Measurements from ENCODE around the gene PPM1L.

PPM1L gene

DNA sequence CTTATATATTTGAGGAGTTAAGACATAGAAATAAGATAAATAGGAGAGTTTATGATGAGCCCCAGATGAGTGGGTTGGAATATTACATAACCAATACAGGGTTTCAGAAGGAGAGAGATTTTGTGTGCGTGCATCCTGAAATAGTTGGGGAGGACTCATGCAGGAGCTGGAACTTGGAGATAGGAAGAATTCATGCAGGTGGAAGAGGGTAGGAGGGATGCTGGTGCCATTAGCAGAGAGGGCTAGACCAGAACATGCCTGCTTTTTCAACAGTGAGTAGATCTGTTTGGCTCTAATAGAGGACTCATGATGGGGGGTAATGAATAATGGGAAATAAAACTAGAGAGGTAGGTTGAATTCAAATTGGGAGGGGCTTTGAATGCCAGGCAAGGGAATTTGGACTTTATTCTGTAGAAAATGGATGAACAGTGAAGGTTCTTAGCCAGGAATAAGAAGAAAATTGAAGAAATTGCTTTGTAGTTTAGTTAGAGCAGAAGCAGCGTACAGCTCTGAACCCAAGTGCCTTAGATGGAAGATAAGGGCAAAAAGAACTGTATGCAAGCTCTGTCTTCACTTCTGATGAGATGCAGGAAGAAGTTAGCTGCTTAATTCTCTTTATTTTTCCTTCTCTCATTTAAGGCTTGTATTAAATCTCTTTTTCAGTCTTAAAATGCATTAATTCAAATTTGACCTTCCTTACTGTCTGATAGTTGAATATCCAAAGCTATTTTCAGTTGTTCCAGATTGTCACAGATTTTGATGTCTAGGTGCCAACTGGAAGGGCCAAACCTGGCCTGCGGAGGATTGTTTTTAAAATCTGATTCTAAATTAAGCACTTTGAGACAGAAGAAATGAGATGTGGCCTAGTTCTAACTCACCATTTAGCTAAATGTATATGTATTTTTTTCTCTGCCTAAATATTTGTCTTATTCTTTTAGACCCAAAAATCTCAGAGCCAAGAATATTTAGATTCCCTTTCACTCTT, 86.3 kb downstream of the PPM1L start:
- DNase-seq (ENCODE audit: low spot score): no peak
- TF ChIP-seq, protein P1, sequence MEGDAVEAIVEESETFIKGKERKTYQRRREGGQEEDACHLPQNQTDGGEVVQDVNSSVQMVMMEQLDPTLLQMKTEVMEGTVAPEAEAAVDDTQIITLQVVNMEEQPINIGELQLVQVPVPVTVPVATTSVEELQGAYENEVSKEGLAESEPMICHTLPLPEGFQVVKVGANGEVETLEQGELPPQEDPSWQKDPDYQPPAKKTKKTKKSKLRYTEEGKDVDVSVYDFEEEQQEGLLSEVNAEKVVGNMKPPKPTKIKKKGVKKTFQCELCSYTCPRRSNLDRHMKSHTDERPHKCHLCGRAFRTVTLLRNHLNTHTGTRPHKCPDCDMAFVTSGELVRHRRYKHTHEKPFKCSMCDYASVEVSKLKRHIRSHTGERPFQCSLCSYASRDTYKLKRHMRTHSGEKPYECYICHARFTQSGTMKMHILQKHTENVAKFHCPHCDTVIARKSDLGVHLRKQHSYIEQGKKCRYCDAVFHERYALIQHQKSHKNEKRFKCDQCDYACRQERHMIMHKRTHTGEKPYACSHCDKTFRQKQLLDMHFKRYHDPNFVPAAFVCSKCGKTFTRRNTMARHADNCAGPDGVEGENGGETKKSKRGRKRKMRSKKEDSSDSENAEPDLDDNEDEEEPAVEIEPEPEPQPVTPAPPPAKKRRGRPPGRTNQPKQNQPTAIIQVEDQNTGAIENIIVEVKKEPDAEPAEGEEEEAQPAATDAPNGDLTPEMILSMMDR (IDR thresholded peaks at IDR 0.05; ENCODE audit: extremely low read depth, insufficient read depth, missing control alignments): no peak
- in situ Hi-C loops (cut with MboI; ENCODE audit: low pct_unique_long_range_greater_than_20kb, low sequenced_read_pairs, unreplicated experiment): no loop called here

DNA sequence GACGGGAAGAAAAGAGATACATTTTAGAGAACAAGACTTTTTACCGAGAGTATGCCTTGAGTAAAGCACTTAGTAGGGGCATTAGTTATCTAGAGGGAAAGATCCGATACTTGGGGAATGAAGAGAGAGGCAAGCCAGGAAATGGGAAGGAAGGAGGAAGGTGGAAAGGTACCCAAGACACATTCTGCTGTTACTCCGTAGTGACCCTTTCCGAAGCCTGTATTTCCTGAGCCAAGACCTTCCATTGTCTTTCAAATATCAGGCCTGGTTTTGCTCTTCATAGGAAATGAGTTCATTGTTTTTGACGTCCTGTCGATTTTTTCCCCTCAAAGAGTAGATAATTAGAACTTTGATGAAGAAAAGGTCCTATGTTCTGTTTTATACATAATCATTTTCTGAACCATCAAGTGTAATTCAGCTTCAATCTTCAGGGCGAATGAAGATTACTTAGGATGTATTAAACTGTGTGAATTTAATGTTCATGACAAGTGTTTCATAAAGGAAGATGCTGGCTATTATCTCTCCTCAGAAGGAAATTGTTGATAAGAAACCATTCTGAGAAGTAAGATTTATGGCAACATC, 95.7 kb downstream of the PPM1L start:
- DNase-seq (ENCODE audit: low spot score): no peak
- TF ChIP-seq, protein P1 (IDR thresholded peaks at IDR 0.05; ENCODE audit: extremely low read depth, insufficient read depth, missing control alignments): no peak
- in situ Hi-C loops (cut with MboI; ENCODE audit: low pct_unique_long_range_greater_than_20kb, low sequenced_read_pairs, unreplicated experiment): no loop called here

DNA sequence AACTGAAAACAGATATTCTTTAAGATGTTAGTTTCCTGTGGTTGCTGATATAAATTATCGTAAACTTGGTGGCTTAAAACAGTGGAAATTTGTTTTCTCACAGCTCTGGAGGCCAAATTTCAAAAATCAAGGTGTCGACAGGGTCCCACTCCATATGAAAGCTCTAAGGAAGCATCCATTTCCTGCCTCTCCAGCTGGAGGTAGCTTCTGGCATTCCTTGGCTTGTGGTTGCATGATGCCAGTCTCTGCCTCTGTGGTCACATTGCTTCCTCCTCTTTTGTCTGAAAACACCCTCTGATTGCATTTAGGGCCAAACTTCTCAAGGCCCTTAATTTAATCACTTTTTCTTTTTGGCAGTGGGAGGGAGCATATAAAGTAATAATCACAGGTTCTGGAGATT, 96.8 kb downstream of the PPM1L start:
- in situ Hi-C loops (cut with MboI; ENCODE audit: low pct_unique_long_range_greater_than_20kb, low sequenced_read_pairs, unreplicated experiment): no loop called here
- no peak for DNase-seq (ENCODE audit: low spot score)
- TF ChIP-seq, protein P1 (IDR thresholded peaks at IDR 0.05; ENCODE audit: extremely low read depth, insufficient read depth, missing control alignments): no peak

- in situ Hi-C loops (cut with MboI; ENCODE audit: low pct_unique_long_range_greater_than_20kb, low sequenced_read_pairs, unreplicated experiment): no loop called here
- no peak for DNase-seq (ENCODE audit: low spot score)
- TF ChIP-seq, protein P1 (IDR thresholded peaks at IDR 0.05; ENCODE audit: extremely low read depth, insufficient read depth, missing control alignments): no peak
Measured at GRCh38 chr3:160856450-160856849, 100.4 kb downstream of the PPM1L start.

GRCh38 chr3:160857476-160858119, 101.6 kb downstream of the PPM1L start:
- no peak for DNase-seq (ENCODE audit: low spot score)
- TF ChIP-seq, protein P1 (IDR thresholded peaks at IDR 0.05; ENCODE audit: extremely low read depth, insufficient read depth, missing control alignments): no peak
- in situ Hi-C loops (cut with MboI; ENCODE audit: low pct_unique_long_range_greater_than_20kb, low sequenced_read_pairs, unreplicated experiment): no loop called here

DNA sequence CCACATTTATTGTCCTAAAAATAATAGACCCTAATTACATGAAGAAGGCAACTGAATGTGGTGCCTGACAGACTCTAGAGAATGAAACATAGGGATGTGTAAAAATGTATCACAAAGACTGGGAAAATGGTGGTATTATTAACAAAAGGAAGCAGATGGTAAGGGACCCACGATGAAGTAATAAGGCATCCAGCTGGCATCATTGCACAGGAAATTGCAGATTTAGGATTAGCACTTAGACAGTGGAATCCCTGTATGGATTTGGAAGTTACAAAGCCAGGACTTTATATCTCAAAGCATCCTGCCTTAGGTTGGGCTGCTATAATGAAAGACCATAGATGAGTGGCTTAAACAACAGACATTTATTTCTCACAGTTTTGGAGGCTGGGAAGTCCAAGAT, 104.3 kb downstream of the PPM1L start:
- DNase-seq (ENCODE audit: low spot score): no peak
- in situ Hi-C loops (cut with MboI; ENCODE audit: low pct_unique_long_range_greater_than_20kb, low sequenced_read_pairs, unreplicated experiment): no loop called here
- TF ChIP-seq, protein P1 (IDR thresholded peaks at IDR 0.05; ENCODE audit: extremely low read depth, insufficient read depth, missing control alignments): no peak
